RWPE2 (cell line): Measurements from ENCODE around the gene GAS7.

Experiments used
- ATAC-seq: fragments of 200-7000 bp; cut with Tn5 transposase; 3 replicates; pipeline ENCODE4 v1.9.1; 2021; ENCODE audit warnings: low read depth
- DNase-seq: peaks from one replicate; pipeline ENCODE4 v3.0.0-alpha.2; 2020; ENCODE audit warnings: low spot score
- H3K27ac ChIP-seq: fragments of 450-650 bp; 2 replicates; pipeline ENCODE4 v1.5.1; 2017; ENCODE audit warnings: mild to moderate bottlenecking; ENCODE audit not compliant: poor library complexity, severe bottlenecking
- H3K27me3 ChIP-seq: fragments of 250-450 bp; sonication (Bioruptor Pico); 2 replicates; pipeline ENCODE4 v1.5.1; 2021; ENCODE audit warnings: mild to moderate bottlenecking, moderate library complexity; ENCODE audit not compliant: insufficient read depth, poor library complexity, severe bottlenecking
- H3K36me3 ChIP-seq: fragments of 250-450 bp; sonication (Bioruptor Pico); 2 replicates; pipeline ENCODE4 v1.5.1; 2020; ENCODE audit warnings: low read depth, mild to moderate bottlenecking, moderate library complexity
- H3K4me1 ChIP-seq: fragments of 250-450 bp; sonication (Bioruptor Pico); 2 replicates; pipeline ENCODE4 v1.5.1; 2021; ENCODE audit warnings: mild to moderate bottlenecking, moderate library complexity; ENCODE audit not compliant: insufficient read depth, poor library complexity, severe bottlenecking
- H3K4me3 ChIP-seq: fragments of 250-450 bp; sonication (Bioruptor Pico); 2 replicates; pipeline ENCODE4 v1.5.1; 2021; ENCODE audit warnings: mild to moderate bottlenecking, moderate library complexity; ENCODE audit not compliant: severe bottlenecking
- H3K9me3 ChIP-seq: fragments of 250-450 bp; sonication (Bioruptor Pico); 2 replicates; pipeline ENCODE4 v1.5.1; 2021; ENCODE audit warnings: mild to moderate bottlenecking, moderate library complexity; ENCODE audit not compliant: severe bottlenecking
- CTCF ChIP-seq: fragments of 450-650 bp; IDR thresholded peaks from one replicate; pipeline ENCODE4 v1.5.1; 2017; ENCODE audit warnings: mild to moderate bottlenecking, moderate library complexity; ENCODE audit not compliant: poor library complexity, severe bottlenecking

GAS7 gene

GRCh38 chr17:9899280-9900043 is 298.9 kb downstream of the GAS7 start:
- H3K27me3 ChIP-seq = no peaks in the 10 kb centered on the region
- H3K36me3 ChIP-seq = no peaks in the 10 kb centered on the region
- TF ChIP-seq CTCF = no peak
- H3K4me1 ChIP-seq = peaks cover 8% of the 10 kb centered on the region
- no peaks in the 10 kb centered on the region for H3K9me3 ChIP-seq
- no peak overlapping the region for H3K4me3 ChIP-seq
- DNase-seq (no peak), ATAC-seq (no peak)
- H3K27ac ChIP-seq = no peak overlapping the region

GRCh38 chr17:9898812-9899211 is 299.6 kb downstream of the GAS7 start:
- no peak for TF ChIP-seq CTCF
- H3K36me3 ChIP-seq = no peaks in the 10 kb centered on the region
- ATAC-seq = no peak
- H3K4me3 ChIP-seq = no peak overlapping the region
- H3K9me3 ChIP-seq = no peaks in the 10 kb centered on the region
- no peak overlapping the region for H3K27ac ChIP-seq
- no peaks in the 10 kb centered on the region for H3K27me3 ChIP-seq
- H3K4me1 ChIP-seq = peaks cover 12% of the 10 kb centered on the region
- DNase-seq = no peak

GRCh38 chr17:9897372-9897968 is 300.9 kb downstream of the GAS7 start:
- Histone ChIP-seq H3K27ac (no peak overlapping the region), H3K36me3 (no peaks in the 10 kb centered on the region), H3K4me1 (peaks cover 20% of the 10 kb centered on the region), H3K27me3 (no peaks in the 10 kb centered on the region), H3K9me3 (no peaks in the 10 kb centered on the region), H3K4me3 (no peak overlapping the region)
- DNase-seq (no peak), ATAC-seq (no peak)
- TF ChIP-seq CTCF = no peak

GRCh38 chr17:9895923-9896322 is 302.5 kb downstream of the GAS7 start:
- no peak overlapping the region for H3K27ac ChIP-seq
- peaks cover 20% of the 10 kb centered on the region for H3K4me1 ChIP-seq
- ATAC-seq (no peak), DNase-seq (no peak)
- TF ChIP-seq CTCF = no peak
- H3K9me3 ChIP-seq = no peaks in the 10 kb centered on the region
- no peaks in the 10 kb centered on the region for H3K36me3 ChIP-seq
- H3K27me3 ChIP-seq = no peaks in the 10 kb centered on the region
- H3K4me3 ChIP-seq = no peak overlapping the region

- Histone ChIP-seq H3K27me3 (no peaks in the 10 kb centered on the region), H3K4me3 (no peak overlapping the region), H3K36me3 (no peaks in the 10 kb centered on the region), H3K27ac (peak overlapping the region; percentile 21), H3K9me3 (no peaks in the 10 kb centered on the region), H3K4me1 (peaks cover 13% of the 10 kb centered on the region)
- no peak for DNase-seq
- no peak for ATAC-seq
- no peak for TF ChIP-seq CTCF
These were observed 304.2 kb downstream of the GAS7 start for GRCh38 chr17:9894231-9894630.
